NCI-H345 treated with DMSO at 0.1 percent for 48 hours (cell line): Measurements from ENCODE around the gene PSMB2.

Experiments used
- DNase-seq: peaks from one replicate; lab custom pipeline; 2025; ENCODE audit not compliant: unreplicated experiment; lab: John Stamatoyannopoulos, UW

PSMB2 gene

GRCh38 chr1:35644204-35644603 is 2.9 kb upstream of the PSMB2 start:
- no peak for DNase-seq

- no peak for DNase-seq
These were observed 1.2 kb upstream of the PSMB2 start for GRCh38 chr1:35642471-35642955.

DNA sequence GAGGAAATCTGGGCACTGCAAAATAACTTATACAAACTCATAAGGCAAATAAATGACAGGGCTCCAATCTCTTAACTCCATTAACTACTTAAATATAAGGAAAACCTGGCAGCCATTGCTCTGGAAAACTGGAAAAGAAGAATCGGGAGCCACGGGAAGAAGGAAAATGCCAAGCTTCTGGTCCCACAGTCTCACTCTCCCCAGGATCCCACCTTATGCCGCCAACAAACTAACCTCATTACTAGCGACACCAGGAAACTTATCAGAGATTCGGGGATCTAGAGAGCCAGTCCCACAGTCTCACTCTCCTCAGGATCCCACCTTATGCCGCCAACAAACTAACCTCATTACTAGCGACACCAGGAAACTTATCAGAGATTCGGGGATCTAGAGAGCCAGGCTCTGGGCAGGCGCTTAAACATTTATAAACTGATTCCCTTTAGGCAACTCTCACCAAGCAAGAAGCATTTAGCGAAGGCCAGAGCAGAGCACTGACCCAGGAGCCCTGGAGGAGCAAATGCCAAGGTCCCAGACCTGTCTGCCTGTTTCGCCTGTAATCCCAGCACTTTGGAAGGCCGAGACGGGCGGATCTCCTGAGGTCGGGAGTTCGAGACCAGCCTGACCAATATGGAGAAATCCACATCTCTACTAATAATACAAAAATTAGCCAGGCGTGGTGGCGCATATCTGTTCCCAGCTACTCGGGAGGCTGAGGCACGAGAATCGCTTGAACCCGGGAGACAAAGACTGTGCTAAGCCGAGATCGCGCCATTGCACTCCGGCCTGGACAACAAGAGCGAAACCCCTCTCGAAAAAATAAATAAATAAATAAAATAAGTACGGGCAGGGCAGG is 720 bp downstream of the PSMB2 start:
- DNase-seq, result no peak

DNA sequence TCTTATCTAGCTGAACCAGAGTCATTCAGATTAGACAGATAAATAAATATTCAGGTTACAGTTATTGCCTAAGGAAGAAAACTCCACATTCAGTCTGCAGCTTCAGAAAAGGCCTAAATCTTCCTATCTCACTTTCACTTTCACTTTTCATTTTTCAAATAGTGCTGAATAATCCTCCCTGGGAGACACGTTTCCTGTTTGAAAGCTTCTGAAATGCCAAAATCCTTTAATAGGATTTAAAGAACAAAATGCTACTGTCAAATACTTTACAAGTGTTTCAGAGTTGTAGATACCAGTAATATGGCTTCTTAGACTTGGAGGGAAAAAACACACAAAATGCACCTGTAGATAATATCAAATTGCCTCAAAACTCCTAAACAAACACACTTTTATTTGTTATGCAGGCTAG is 3.9 kb downstream of the PSMB2 start:
- no peak for DNase-seq

DNA sequence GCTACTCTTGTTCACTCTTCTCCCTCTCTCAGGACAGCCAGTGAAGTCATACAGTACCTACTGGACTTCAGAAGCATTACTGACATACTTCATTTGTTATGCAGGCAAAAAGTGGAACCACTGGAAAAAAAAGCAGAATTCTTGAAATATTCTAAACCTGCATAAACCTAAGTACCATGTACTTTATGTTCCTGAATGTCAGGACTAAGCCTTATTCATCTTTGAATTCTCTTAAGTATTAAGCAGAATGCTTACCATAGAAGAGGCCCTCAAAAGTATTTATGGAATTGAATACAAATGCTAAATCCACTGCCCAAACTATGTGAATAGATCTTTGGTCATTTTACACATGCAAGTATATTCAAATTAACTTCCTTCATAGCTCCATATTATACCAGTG is 7.8 kb downstream of the PSMB2 start:
- DNase-seq, result no peak

DNA sequence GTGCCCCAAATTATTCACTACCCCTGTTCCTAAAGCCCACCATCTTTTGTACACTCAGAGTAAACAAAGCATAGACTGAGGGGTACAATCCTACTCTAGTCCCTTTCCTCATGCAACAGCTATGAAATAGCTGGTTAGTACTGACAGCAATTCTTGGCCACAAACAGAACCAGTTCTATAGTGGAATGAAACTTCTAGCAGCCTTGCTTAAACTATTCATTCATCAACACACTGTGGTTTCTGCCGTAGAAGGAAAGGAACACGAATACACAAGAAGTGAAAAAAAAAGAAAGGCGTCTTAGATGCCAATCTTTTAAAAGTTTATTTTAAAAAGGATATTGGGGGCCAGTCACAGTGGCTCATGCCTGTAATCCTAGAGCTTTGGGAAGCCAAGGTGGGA is 9.9 kb downstream of the PSMB2 start:
- no peak for DNase-seq

- DNase-seq, result no peak
These were observed 12.3 kb downstream of the PSMB2 start for GRCh38 chr1:35629051-35629450.

GRCh38 chr1:35623832-35624231 is 17.5 kb downstream of the PSMB2 start:
- DNase-seq, result no peak

DNA sequence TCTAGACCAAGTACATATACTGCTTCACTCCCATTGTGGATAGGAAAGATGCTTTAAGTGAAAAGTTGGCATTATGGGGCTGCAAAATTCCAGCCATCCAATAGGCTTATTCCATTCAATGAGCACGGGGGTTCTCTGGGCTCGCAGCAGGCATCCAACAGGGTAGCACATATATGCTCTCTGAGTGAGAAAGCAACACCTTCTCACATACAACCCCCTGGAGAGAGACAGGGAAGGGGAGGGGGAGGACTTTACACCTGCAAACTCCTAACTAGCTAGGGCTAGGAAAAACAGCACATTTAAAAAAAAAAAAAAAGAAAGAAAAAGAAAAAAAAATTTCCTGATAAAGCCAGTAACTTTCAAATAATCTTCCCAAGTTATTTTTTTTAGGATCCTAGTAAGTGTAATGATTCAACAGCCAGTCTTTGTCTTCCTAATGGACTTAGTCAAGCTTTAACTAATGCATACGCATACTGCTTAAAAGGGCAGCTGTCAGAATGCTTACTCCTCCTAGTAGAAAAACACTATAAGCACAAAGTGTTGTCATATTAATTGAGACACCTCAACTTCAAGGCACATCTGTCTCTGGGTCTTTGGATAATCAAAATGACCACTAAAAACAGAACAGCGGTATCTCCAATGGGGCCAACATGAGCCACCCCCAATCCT is 18.7 kb downstream of the PSMB2 start:
- peak; percentile 17 for DNase-seq

DNA sequence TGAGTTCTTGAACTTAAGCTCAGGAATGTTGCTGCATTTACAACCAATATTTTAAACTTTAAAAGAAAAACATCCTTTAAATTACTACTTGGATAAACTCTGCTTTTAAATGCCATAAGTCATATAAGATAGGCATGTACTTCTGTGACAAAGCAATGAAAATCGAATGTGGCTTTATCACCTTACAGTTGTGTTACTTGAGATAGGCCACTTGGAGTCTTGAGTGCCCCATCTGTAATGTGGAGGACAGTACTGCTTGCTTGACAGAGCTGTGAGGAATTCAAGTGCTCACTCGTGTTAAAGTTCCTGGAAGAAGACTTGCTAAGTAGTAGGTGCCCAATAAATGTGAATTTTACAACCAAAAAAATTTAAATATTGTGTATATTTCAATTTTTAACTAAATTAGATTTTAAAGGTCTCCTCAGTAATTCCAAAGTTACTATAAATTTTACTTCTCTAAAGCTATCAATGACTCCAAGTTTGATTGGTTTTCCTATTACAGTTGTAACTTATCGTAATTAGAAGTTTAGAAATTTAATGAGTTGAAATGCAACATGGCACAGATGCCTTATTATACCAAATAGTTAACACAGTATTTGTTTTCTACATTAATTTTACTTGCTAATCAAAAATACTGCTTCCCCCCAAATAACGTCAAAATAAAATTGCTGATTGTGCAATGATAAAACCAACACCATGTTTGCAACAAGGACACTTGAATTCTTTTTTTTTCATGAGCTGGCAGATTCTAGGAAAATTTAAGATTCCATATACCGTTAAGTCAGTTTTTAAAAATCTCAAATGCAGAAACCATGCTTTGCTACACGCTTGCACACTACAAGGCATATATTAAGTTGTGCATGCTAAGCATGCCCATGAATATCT is 21.8 kb downstream of the PSMB2 start:
- DNase-seq, result no peak

GRCh38 chr1:35615440-35615839 is 25.9 kb downstream of the PSMB2 start:
- no peak for DNase-seq

DNA sequence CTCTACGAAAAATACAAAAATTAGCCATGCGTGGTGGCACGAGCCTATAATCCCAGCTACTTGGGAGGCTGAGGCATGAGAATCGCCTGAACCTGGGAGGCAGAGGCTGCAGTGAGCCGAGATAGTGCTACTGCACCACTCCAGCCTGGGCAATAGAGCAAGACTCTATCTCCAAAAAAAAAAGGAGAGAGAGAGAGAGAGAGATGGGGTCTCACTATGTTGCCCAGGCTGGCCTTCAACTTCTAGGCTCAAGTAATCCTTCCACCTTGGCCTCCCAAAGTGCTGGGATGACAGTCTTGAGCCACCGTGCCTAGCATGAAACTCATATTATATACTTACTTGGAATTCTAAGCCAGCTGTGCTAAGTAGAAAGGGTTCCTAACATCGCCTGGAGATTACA is 29.7 kb downstream of the PSMB2 start:
- DNase-seq, result no peak

DNA sequence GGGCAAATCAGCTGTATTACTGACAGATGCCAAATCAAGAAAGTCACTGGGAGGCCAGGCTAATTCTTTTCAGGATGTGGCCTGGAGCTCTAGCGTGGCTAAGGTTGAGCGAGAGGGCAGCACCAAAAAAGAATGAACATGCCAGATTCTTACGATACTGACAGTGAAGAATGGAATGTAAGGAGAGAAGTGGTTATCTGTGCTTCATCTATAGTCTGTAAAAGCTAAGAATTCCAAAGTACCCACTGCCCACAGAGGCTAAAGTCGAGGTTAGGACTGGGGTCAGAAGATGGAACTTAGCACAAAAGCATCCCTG is 35.5 kb downstream of the PSMB2 start:
- no peak for DNase-seq

DNA sequence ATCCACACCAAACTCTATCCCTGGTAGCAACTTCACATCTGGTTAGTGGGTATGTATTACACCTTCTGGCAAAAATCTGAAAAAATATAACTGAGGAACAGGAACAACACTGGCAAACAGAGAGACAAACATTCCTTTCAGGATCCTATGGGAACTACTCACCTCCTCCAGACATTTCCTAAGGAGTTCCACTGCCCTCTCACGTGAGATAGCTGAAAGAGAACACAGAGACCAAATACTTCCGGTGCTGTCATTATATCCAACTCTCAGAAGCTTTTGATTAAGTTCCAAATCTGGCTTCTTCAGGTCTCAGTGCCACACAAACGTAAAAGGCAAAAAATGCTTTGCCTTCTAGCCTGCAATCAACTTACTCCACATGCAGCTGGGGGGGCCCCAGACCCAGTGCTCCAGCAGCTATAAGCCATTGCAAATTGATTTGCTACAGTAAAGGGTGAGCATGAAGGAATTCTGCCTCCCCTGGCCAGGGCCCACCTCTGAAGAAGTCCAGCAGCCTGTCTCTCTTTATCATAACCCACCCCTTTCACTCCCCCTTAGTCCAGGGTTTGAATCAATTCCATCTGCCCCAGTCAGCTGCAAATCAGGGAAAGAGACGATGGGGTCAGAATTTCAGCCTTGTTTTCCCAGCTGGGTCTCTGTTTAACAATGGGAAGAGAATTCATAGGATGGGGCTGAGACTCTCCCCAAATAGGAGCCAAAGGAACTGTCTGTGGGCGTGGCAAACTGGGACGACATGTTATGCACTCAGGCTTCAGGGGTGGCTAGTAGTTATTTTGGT is 36.1 kb downstream of the PSMB2 start:
- DNase-seq, result no peak

GRCh38 chr1:35603941-35604340 is 37.4 kb downstream of the PSMB2 start:
- no peak for DNase-seq

- DNase-seq, result no peak
These were observed 37.9 kb downstream of the PSMB2 start for GRCh38 chr1:35603468-35603867.

DNA sequence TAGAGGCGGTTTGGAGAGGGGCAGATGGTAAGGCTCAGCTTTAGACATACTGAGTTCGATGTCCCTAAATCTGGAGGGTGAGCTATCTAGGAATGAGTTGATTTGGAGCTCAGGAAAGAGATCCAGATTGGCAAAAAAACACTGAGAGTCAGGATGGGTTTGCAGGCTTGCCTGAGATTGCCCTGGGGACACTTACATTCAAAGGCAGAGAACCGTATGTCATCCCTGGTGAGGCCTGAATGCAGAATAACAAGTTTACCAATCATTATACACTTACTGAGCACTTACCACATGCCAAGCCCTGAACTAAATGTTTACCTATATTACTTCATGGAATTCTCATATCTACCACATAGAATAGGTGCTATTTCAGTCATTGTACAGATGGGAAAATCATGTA is 40.7 kb downstream of the PSMB2 start:
- DNase-seq, result peak; percentile 7

- no peak for DNase-seq
These were observed 41.9 kb downstream of the PSMB2 start for GRCh38 chr1:35599411-35599810.

DNA sequence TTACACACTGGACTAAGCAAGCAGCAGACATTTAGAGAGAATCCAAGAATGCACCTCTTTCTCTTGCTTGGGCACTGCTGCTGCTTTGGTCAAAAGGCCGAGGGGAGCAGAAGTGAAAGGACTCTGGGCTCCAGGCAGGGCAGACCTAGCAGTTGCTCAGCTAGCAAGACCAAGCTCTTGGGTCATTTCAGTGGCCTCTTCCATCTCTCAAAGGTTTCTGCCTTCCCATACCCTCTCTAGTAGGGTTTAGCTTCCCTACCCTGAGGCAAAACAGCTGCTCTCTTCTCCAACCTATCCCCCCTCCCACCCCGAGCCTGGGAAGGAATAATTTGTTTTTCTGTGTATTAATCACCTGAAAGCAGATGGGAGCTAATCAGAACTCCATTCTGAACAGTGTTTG is 42.4 kb downstream of the PSMB2 start:
- no peak for DNase-seq

DNA sequence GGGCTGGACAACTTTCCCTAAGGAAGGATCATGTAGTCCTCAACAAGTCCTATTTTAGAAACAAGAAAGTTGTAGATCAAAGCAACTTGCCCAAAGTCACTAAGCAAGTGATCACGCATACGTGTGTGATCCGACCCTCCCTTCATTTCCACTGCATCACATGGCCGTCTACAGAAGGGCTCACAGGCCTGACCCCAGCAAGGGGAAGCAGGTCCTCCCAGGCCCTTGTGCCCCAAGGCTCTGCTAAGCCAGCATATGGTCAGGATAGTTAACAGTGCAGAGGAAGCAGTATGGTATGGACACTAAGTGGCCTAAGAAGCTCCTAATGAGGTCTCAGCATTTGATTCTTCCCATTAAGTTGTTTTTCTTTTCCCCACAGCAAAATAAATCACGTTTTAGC is 43.5 kb downstream of the PSMB2 start:
- DNase-seq, result no peak

GRCh38 chr1:35595684-35596083 is 45.6 kb downstream of the PSMB2 start:
- no peak for DNase-seq
